Mononuclear cell (primary cell): ENCODE results near the gene SCN1B. TPM values are rescaled to one million over a fixed set of nuclear protein-coding genes. Genes with fewer than 3 reads are reported as not detected.

ENCODE experiments used
- H3K27me3 ChIP-seq: 2 replicates; pipeline ENCODE4 v1.6.0; 2011; ENCODE audit warnings: low read length, control low read depth; ENCODE audit not compliant: insufficient read depth
- H3K4me1 ChIP-seq: 2 replicates; pipeline ENCODE4 v1.5.1; 2011; ENCODE audit warnings: mild to moderate bottlenecking, low read length, control low read depth; ENCODE audit not compliant: insufficient read depth
- H3K4me3 ChIP-seq: 2 replicates; pipeline ENCODE4 v1.5.1; 2011; ENCODE audit warnings: mild to moderate bottlenecking, low read length, moderate library complexity
- H3K9me3 ChIP-seq: 2 replicates; pipeline ENCODE4 v1.5.1; 2011; ENCODE audit warnings: low read depth, mild to moderate bottlenecking, control low read depth, low read length
- total RNA-seq: library from RNA; depleted of rRNA; stranded (reverse); fragments of >200 nt; gene quantifications from one replicate; pipeline ENCODE4 v1.2.3, GENCODE V29; 2012

SCN1B gene
- total RNA-seq, 1 donor = 0.73 TPM

DNA sequence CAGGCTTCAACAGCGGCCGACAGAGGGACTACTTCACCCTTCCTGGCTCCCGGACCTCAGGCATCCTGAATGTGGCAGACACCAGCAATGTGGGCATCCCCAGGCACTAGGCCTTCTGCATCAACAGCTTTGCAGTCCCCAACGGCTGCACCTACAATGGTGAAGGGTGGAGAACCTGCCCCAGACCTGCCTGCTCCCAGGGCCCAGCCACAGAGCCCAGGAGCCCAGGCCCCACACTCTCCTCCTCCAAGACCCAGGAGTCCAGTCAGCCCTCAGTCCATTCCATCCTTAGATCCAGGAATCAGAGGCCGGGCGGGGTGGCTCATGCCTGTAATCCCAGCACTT, 45.7 kb downstream of the SCN1B start:
- H3K4me3 ChIP-seq = no peak overlapping the region

DNA sequence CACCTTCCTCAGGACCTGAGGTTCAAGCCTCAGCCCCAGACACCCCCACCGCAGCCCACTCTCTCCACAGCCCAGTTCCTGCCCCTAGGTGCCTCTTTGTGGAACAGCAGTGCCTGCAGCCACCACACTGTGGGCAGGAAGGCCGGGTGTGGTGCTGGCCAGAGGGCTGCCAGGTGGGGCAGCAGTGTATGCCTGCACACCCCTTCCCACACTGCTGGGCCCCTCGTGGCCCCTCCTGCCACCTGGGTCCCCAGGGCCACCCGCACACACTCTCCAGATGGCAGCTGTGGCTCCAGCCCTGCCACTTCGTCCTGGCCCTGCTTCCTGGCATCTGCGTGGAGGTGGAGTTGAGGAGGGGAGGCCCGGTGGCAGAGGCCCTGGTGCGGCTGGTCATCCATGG, 46.4 kb downstream of the SCN1B start:
- Histone ChIP-seq H3K9me3 (no peaks in the 10 kb centered on the region), H3K4me3 (no peak overlapping the region), H3K4me1 (no peaks in the 10 kb centered on the region), H3K27me3 (no peaks in the 10 kb centered on the region)

More for the DNA sequence above, 45.7 kb downstream of the SCN1B start:
- H3K27me3 ChIP-seq = no peaks in the 10 kb centered on the region
- no peaks in the 10 kb centered on the region for H3K4me1 ChIP-seq
- no peaks in the 10 kb centered on the region for H3K9me3 ChIP-seq

DNA sequence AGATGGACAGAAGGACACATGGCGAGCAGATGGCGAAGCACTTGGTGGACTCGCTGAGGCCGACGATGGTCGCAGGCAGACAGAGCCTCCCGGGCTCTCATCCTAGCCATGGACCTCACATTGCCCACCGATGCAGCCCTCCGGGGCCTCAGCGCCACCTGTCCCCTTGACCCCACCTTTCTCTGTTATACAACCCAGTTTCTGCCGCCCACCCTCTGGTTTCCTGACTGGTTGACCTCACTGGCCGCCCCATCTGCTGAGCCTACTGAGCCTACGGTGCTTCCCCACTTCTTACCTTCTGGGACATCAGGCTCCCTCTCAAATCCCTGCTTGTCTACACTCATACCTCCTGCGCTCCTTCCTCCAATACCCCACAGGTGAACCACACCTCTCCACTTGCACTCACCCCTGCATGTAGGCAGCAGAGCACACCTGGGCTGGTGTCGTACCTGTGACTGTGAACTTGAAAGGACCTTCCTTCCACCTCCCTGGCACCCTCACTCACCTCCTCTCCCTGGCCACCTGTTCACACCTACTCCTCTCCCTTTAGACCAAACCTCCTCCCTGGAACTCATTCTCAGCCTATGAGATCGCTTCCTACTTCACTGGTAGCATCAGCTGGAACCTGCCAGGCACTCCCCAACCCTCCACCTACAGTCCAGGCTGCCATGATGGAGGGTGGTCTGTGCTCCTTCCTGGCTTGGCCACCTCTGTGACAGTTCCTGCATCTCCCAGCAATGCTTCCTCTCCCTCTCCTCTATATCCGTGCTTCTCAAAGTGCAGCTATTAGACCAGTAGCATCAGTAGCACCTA, 47.3 kb downstream of the SCN1B start:
- Histone ChIP-seq H3K4me3 (no peak overlapping the region), H3K9me3 (no peaks in the 10 kb centered on the region), H3K4me1 (no peaks in the 10 kb centered on the region), H3K27me3 (no peaks in the 10 kb centered on the region)

DNA sequence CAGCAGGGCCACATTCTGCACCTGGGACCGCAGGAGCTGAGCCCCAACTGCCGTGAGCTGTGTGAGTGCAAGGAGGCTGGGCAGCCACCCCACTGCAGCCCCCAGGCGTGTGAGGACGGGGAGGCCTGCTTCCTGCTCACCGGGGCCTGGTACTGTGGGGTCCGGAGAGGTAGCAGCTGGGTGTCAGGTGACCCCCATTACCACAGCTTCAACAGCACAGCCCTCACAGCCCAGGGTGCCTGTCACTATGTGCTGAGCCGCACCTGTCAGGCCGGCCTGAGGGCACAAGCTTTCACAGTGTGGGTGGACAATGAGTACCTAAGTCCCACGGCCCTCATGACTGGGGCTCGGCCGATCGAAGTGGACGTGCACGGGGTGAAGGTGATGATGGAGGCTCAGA, 49.6 kb downstream of the SCN1B start:
- no peaks in the 10 kb centered on the region for H3K9me3 ChIP-seq
- no peaks in the 10 kb centered on the region for H3K27me3 ChIP-seq
- H3K4me3 ChIP-seq = no peak overlapping the region
- peaks cover 13% of the 10 kb centered on the region for H3K4me1 ChIP-seq

DNA sequence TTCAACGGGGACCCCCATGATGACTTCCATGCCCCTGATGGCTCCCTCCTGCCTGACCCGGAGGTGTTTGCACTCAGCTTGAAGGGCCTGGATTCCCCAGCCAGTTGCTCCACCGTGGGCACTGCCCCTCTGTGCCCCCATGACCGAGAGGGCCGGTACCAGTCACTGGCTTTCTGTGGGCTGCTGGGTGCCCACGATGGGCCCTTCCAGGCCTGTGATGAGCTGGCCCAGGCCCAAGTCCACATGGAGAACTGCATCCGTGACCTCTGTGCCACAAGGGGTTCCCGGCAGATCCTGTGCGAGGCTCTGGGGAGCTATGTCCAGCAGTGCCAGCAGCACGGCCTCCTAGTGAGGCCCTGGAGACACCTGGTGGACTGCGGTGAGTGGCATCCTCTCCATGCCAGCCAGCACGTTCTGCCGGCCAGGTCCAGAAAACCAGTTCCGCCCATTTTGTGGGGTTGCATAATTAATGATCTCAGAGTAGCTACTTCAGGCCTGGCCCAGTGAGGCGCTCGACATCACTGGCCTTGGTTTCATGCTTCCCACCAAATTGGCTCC, 50.4 kb downstream of the SCN1B start:
- H3K4me1 ChIP-seq = peaks cover 19% of the 10 kb centered on the region
- no peaks in the 10 kb centered on the region for H3K9me3 ChIP-seq
- H3K27me3 ChIP-seq = no peaks in the 10 kb centered on the region
- no peak overlapping the region for H3K4me3 ChIP-seq

DNA sequence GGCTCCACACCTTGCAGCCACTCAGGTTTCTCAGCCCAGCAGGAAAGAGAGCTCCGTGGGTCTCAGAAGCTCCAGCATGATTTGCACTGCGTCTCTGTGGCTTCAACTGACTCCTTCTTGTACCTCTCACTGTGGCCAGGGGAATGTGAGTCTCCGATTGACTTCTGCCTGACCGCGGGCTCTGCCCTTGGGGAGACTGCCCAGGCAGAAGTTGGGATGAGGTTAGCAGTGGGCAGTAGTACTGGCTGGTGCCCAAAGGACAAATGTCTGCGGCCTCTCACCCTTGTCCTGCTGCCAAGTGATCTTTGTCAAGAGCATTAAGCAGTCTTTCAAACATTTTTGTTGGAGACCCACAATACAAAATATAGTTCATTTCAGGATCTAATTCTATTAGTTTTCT, 50.9 kb downstream of the SCN1B start:
- no peak overlapping the region for H3K4me3 ChIP-seq
- H3K9me3 ChIP-seq = no peaks in the 10 kb centered on the region
- H3K4me1 ChIP-seq = peaks cover 24% of the 10 kb centered on the region
- H3K27me3 ChIP-seq = no peaks in the 10 kb centered on the region

DNA sequence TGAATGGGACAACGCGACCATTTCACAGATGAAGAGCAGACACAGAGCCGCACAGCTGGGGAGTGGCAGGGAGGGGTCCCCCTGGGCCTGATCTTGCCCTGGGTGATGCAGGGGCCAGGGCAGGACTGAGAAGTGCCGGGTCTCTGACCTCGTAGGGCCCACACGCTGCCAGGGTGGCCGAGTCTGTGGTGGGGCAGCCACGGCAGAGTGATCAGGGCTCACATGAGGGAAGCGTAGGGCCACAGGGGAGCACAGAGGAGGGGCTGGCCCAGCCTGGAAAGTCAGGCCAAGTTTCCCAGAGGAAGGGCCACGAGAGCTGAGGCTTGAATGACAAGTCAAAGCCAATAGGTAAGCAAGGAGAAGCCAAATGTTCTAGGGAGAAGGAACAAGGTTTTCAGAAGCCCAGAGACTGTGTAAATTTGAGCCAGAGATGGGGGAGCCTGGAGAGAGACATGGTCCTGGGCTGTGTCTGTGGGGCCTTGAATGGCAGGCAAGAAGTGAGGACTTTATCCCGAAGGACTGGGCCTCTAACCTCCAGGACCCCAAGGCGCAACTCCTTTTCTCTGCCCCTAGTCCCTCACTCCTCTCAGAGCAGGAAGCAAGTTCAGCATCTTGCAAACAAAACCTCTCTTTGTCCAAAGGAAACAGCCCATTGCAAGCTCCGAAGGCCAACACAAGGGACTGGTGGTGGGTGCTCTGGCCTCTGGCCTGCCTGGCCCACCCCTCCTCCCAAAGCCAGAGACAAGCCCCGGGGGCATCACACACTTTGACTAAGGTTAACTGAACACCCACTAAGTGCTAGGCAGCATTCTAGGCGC, 53.6 kb downstream of the SCN1B start:
- Histone ChIP-seq H3K9me3 (no peaks in the 10 kb centered on the region), H3K4me3 (no peak overlapping the region), H3K27me3 (no peaks in the 10 kb centered on the region), H3K4me1 (peaks cover 32% of the 10 kb centered on the region)

DNA sequence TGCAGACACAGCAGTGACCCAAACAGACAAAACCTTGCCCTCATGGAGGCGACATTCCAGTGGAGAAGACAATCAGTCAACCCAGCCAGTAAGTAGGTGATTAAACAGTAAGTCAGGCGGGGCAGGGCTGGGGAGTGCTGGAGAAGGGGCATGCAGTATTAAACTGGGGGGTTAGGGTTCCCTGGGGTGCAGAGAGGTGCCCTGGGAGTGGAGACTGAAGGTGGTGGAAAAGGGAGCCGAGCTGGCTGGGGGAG, 54.2 kb downstream of the SCN1B start:
- Histone ChIP-seq H3K4me1 (peaks cover 32% of the 10 kb centered on the region), H3K4me3 (no peak overlapping the region), H3K9me3 (no peaks in the 10 kb centered on the region), H3K27me3 (no peaks in the 10 kb centered on the region)

DNA sequence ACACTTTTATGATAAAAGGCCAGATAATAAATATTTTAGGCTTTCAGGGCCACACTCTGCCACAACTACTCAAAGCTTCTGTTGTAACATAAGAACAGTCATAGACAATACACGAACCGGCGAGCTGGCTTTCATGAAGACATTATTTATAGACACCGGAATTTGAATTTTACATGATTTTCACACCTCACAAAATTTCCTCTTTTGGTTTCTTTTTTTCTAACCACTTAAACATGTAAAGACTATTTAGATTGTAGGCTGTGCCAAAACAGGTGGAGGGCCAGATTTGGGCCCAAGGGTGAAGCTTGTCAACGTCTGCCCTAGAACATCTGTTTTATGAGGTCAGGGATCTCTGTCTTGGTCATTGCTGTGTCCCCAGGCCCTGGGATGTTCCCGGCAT, 55.7 kb downstream of the SCN1B start:
- Histone ChIP-seq H3K27me3 (peaks cover 3% of the 10 kb centered on the region), H3K9me3 (no peaks in the 10 kb centered on the region), H3K4me3 (no peak overlapping the region), H3K4me1 (peaks cover 41% of the 10 kb centered on the region)

DNA sequence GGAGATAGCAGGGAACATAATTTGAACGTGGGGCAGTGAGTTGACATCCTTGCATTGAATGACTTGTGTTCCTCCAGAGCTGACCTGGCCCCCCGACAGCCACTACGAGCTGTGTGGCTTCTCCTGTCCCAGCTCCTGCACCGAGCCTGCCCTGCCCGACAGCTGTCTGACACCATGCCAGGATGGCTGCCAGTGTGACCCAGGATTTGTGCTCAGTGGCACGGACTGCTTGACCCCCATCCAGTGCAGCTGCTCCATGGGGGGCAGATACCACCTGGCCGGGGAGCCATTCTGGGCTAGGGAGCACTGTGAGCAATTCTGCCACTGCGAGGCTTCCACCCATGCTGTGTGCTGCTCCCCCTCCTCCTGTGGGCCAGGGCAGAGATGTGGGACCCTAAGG, 56.2 kb downstream of the SCN1B start:
- Histone ChIP-seq H3K4me1 (peaks cover 42% of the 10 kb centered on the region), H3K9me3 (no peaks in the 10 kb centered on the region), H3K27me3 (peaks cover 3% of the 10 kb centered on the region), H3K4me3 (no peak overlapping the region)

DNA sequence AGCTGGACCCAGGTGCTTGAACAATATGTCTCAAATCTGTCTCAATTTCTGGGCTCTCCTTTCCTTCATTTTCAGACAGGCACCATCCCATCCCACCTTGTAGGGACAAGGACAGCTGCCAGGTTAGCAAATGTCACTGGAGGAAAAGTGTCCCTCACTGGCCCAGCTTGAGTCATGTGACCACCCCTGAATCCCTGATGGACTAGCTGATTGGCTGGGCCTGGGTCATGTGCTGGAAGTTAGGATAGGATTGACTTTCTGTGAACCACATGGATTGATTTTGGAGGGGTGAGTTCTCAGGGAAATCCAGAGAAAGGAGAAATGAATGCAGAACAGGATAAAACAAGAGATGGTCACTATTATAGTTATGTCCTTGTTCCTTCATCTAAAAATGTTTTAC, 57.1 kb downstream of the SCN1B start:
- Histone ChIP-seq H3K27me3 (peaks cover 3% of the 10 kb centered on the region), H3K4me1 (peaks cover 42% of the 10 kb centered on the region), H3K9me3 (no peaks in the 10 kb centered on the region), H3K4me3 (no peak overlapping the region)

DNA sequence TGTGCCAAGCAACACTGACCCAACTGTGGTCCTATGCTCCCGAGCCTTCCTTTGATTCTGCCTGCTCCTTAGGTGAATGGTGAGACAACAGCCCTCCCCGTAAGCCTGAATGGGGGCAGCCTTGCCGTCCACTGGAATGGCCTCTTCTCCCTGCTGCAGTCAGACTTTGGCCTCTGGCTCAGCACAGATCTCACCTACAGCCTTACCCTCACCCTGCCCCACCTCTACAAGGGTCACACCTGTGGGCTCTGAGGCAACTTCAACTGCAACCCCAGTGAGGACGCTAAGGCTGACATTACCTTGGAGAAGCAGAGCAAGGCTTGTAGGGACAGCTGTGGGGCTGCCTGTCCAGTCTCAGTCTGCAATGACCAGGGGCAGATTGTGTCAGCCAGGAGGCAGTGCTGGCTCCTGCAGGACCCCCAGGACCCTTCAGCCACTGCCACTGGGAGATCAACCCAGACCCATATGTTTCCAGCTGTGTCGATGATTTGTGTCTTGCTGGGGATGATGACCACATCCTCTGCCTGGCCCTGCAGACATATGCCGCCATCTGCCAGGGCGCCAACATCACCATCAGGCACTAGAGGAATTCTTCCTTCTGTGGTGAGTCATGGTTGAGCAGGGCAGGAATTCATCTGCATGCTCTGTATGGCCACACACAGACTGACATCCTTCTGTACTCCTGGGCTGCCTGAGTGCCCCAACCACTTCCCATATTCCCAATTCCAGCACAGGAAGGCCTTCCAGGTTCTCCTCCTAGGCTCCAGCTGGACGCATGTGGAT, 58.1 kb downstream of the SCN1B start:
- Histone ChIP-seq H3K4me1 (peaks cover 38% of the 10 kb centered on the region), H3K27me3 (peaks cover 3% of the 10 kb centered on the region), H3K4me3 (no peak overlapping the region), H3K9me3 (no peaks in the 10 kb centered on the region)

DNA sequence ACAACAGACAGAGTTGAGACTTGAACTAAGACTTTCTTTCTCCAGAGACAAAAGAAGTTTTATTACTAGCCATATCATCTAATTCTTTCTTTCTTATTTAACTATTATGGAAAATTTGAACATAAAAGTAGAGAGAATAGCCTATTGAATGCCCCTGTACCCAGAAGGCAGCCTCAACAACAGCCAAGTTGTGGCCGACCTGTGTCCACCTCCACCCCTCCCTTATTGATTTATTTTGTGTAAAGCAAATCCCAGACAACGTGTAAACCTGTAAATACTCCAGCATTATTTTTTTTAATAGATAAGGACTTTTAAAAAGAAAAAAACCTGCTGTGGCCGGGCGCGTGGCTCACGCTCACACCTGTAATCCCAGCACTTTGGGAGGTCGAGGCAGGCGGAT, 59.3 kb downstream of the SCN1B start:
- H3K4me3 ChIP-seq = no peak overlapping the region
- peaks cover 30% of the 10 kb centered on the region for H3K4me1 ChIP-seq
- H3K27me3 ChIP-seq = peaks cover 3% of the 10 kb centered on the region
- no peaks in the 10 kb centered on the region for H3K9me3 ChIP-seq
